Endothelial cell of umbilical vein (primary cell): Measurements from ENCODE around the gene CRB1.

Experiments used
- FOS ChIP-seq: IDR thresholded peaks from 2 replicates; pipeline ENCODE4 v1.6.1; 2011; ENCODE audit warnings: mild to moderate bottlenecking, low read length, moderate library complexity, borderline replicate concordance; ENCODE audit not compliant: insufficient read depth
- GATA2 ChIP-seq: IDR thresholded peaks from 2 replicates; pipeline ENCODE4 v1.7.0; 2011; ENCODE audit warnings: low read depth, mild to moderate bottlenecking, moderate library complexity, mixed read lengths, low read length; ENCODE audit not compliant: insufficient read length, insufficient read depth
- JUN ChIP-seq: IDR thresholded peaks from 2 replicates; pipeline ENCODE4 v1.6.1; 2011; ENCODE audit warnings: borderline replicate concordance, low read depth; ENCODE audit not compliant: insufficient read length, insufficient read depth
- MYC ChIP-seq: IDR thresholded peaks from one replicate; pipeline ENCODE4 v1.6.1; 2011; ENCODE audit warnings: mild to moderate bottlenecking, low read depth, low read length
- POLR2A ChIP-seq: IDR thresholded peaks from 2 replicates; pipeline ENCODE4 v1.6.1; 2012; ENCODE audit warnings: low read depth, mild to moderate bottlenecking, control low read depth, low read length
- TF ChIP-seq, protein P1 (sequence below), 2 donors: IDR thresholded peaks; 1 replicate in 1 of 2; 2 replicates in 1 of 2; pipeline ENCODE4 v1.5.1; 2011; ENCODE audit warnings: low read length in 2 of 2, mild to moderate bottlenecking in 2 of 2, moderate library complexity in 2 of 2, control low read depth in 1 of 2, inconsistent platforms in 1 of 2, low read depth in 1 of 2; ENCODE audit not compliant: insufficient read depth in 1 of 2; ENCODE audit errors: extremely low read depth in 1 of 2
- TF ChIP-seq, protein P2 (sequence below): IDR thresholded peaks from 2 replicates; pipeline ENCODE4 v1.6.1; 2011; ENCODE audit not compliant: insufficient read depth, insufficient read length

DNA sequence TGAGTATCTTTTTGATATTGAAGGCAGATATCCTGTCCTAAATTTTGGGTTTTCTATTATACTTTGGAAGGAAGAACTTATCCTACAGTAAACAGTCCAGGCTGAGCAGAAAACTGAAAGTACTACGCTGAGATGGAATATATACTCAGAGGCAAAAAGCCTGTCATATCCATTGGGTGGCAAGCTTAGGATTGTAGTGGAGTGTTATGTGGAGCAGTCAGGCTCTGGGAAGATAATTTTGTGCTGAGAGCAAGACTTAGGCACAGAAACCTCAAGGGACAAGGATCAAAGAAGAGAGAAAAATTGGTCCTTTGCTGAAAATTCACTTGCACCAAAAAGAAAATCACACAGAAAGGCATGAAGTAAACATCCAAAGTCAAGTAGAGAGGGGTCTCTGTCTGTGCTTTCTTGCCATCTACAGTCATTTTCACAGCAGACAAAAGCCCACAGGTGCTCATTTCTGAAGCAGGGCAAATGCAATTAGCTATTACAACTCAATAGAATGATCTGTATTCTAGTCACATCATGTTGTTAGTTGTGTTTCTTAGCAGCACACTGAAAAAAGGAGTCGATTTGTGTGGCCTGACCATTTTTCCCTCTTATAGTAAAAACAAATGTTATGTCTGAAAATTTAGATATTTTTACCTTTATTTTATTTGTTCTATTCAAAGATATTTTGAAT is 38.5 kb downstream of the CRB1 start:
- no peak for TF ChIP-seq JUN
- TF ChIP-seq, protein P1, sequence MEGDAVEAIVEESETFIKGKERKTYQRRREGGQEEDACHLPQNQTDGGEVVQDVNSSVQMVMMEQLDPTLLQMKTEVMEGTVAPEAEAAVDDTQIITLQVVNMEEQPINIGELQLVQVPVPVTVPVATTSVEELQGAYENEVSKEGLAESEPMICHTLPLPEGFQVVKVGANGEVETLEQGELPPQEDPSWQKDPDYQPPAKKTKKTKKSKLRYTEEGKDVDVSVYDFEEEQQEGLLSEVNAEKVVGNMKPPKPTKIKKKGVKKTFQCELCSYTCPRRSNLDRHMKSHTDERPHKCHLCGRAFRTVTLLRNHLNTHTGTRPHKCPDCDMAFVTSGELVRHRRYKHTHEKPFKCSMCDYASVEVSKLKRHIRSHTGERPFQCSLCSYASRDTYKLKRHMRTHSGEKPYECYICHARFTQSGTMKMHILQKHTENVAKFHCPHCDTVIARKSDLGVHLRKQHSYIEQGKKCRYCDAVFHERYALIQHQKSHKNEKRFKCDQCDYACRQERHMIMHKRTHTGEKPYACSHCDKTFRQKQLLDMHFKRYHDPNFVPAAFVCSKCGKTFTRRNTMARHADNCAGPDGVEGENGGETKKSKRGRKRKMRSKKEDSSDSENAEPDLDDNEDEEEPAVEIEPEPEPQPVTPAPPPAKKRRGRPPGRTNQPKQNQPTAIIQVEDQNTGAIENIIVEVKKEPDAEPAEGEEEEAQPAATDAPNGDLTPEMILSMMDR (IDR thresholded peaks at IDR 0.05; ENCODE audit: extremely low read depth in 1 of 2, insufficient read depth in 1 of 2, low read depth in 1 of 2, low read length in 2 of 2) = no peak
- no peak for TF ChIP-seq FOS
- no peak for TF ChIP-seq POLR2A
- TF ChIP-seq MYC = no peak
- TF ChIP-seq, protein P2, sequence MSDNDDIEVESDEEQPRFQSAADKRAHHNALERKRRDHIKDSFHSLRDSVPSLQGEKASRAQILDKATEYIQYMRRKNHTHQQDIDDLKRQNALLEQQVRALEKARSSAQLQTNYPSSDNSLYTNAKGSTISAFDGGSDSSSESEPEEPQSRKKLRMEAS = no peak
- TF ChIP-seq GATA2 = no peak
